GM12864 (cell line): ENCODE measurements around the gene NOS2.
"Not testable (repeated sequence)": the region's sequence is repeated elsewhere in the genome, so short reads cannot be mapped to it uniquely, and the experiment has no call there.

Experiments used
- DNase-seq: peaks from one replicate; pipeline ENCODE4 v3.0.0-alpha.2; 2011; ENCODE audit warnings: low read depth
- H3K4me3 ChIP-seq: 2 replicates; pipeline ENCODE4 v1.5.1; 2011; ENCODE audit warnings: mild to moderate bottlenecking, low read depth, low read length, control low read depth
- TF ChIP-seq, protein P1 (sequence below): IDR thresholded peaks from 2 replicates; pipeline ENCODE4 v1.5.1; 2011; ENCODE audit warnings: low read depth, mild to moderate bottlenecking, moderate library complexity, low read length, control low read depth, inconsistent platforms; ENCODE audit errors: missing control alignments

Gene NOS2

DNA sequence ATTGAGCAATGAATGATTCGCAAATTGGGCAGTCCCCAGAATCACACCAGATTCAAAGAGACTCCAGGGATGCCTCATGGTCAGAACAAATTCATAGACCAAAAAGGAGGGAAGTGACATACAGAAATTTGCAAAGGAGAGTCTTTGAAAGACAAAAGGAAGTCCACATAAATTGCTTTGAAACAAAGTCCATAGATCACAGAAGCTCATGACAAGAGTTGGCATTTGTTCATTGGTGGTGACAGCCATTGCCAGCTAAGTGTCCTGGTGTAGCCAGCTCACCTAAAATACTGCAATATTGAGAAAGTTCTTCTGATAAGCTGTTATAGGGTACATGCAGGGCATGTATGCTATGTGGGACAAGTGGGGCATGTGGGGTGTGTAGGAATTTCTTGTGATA lies 37.4 kb upstream of the NOS2 start:
- H3K4me3 ChIP-seq, DNase-seq: not testable (repeated sequence)

DNA sequence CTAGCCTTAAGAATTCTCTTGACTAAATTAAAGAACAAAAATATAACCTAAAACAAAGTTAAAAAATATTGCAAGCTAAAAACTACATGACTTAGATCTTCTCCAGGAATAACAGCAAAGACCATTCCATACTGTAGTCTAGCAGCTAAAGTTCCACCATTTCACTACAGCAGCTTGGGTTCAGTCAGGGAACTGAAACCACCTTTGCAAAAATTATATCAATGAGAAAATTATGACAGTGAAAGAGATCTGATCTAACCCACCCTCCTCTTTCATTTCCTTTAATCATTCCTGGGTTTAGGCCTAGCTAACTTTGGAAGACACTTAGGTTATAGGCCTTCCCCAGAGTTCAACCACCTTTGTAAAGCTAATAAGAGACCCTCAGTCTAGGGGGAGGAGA lies 36.3 kb upstream of the NOS2 start:
- no peak overlapping the region for H3K4me3 ChIP-seq
- TF ChIP-seq, protein P1, sequence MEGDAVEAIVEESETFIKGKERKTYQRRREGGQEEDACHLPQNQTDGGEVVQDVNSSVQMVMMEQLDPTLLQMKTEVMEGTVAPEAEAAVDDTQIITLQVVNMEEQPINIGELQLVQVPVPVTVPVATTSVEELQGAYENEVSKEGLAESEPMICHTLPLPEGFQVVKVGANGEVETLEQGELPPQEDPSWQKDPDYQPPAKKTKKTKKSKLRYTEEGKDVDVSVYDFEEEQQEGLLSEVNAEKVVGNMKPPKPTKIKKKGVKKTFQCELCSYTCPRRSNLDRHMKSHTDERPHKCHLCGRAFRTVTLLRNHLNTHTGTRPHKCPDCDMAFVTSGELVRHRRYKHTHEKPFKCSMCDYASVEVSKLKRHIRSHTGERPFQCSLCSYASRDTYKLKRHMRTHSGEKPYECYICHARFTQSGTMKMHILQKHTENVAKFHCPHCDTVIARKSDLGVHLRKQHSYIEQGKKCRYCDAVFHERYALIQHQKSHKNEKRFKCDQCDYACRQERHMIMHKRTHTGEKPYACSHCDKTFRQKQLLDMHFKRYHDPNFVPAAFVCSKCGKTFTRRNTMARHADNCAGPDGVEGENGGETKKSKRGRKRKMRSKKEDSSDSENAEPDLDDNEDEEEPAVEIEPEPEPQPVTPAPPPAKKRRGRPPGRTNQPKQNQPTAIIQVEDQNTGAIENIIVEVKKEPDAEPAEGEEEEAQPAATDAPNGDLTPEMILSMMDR = no peak
- no peak for DNase-seq

DNA sequence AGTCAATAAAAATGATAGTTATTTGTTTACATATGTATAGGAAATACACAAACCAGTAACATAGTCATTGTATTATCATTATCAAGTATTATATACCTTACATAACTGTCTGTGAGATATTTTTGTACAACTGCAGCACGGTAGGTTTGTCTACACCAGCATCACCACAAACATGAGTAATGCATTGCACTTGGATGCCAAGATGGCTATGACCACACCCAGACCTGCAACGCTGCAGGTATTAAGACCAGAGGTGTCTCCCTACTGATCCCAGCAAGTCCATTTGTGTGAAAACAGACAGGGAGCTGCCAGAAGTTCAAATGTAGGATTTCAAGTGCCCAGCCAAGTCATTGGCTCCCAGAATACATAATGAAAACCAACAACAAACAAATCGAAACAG lies 34.2 kb upstream of the NOS2 start:
- H3K4me3 ChIP-seq = no peak overlapping the region
- no peak for DNase-seq
- TF ChIP-seq, protein P1 = no peak

DNA sequence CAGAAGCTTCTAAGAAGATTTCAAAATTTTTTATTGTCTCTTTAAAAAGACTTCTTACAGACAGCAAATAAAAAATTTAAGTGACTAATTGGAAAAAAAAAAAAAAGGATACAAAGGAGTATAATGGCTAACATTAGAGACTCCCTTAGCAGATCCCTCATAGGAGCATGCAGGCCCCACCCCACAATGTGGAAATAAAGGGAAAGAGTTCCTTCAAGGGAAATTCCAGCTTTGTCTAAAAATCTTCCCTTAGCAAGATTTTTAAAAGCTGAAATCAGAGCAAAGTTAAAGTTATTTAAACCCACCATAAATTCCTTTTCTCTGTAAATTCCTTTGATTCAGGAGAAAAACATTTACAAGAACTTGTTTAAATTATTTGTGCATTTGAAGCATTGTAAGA lies 32.5 kb upstream of the NOS2 start:
- DNase-seq = no peak
- TF ChIP-seq, protein P1 = no peak
- H3K4me3 ChIP-seq = no peak overlapping the region

DNA sequence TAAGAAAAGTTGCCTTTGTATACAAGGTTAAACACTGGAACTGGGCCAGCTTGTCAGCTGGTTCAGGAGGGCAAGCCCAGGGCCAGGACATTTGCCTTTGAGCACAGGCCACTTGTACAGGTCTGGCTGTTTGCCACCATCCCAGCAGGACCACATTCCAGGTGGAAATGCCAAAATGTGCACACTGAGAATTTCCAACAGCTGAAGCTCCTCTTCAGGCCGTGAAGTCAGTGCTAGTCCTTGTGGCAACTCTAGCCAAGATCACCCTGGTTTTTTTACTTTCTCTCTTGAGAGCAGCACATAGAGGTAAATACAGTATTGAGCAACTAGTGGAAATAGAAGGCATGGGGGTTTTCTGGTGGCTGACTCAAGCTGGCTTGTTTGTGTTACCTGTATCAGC lies 29.6 kb upstream of the NOS2 start:
- DNase-seq, H3K4me3 ChIP-seq: not testable (repeated sequence)

DNA sequence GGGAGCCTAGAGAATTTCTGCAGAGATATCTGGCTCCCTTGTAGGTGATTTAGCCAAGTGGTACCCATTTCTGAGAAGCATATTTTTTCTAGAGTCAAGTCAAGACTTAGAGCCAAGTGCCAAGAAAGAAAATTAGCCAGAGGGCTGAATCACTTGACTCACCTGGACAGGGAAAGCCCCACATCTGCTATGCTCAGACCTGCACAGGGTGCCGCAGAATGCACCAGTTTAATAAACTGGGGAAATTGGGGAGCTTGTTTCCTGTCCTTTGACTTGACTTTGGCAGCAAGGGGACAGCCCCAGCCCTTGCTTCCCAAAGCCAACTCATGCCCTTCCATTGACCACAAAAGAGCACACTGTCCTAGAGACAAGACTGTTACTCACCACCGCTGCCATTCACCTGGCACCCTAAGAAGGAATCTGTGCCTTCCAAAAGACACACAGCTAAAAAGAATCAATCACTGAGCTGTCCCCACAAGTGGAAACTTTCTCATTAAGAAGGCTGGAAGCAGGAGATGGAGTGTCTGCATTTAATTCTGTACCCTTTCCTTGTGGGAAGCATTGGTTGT lies 28.9 kb upstream of the NOS2 start:
- DNase-seq, H3K4me3 ChIP-seq: not testable (repeated sequence)

DNA sequence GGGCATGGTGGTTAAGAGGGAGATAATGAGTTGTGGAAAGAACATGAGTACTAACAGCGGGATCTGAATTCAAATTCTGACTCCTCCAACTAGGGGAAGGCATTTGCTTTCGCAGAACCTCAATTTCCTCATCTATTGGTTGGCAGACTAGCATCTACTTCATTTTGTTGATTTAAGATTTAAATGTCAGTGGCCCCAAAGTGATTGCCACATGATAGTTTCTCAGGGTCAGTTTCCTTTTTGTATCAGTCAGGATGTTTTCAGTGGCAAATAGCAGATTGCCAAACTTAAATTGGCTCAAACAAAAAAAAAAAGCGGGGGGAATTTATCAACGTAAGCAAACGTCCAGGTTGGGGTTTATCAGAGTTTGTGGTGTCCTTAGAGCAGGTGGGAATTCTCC lies 25.1 kb upstream of the NOS2 start:
- TF ChIP-seq, protein P1 = no peak
- DNase-seq = no peak
- H3K4me3 ChIP-seq = no peak overlapping the region

DNA sequence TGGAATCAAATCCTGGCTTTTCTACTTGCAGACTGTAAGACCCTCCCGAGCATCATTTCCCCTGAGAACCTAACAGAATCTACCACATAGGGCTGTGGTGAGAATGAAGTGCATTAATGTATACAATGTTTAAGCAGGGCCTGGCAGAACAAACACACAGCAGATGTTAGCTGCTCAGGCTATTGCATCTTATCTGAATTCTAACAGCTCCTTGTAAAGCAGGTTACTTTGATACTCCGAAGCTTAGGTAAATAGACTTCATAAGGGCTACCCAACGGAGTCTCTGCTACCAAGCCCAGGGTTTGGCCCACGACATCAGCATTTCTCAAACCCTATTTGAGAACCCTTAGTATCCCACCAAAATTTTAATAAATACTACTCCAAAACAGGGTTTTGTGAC lies 24.4 kb upstream of the NOS2 start:
- TF ChIP-seq, protein P1 = no peak
- no peak overlapping the region for H3K4me3 ChIP-seq
- no peak for DNase-seq

DNA sequence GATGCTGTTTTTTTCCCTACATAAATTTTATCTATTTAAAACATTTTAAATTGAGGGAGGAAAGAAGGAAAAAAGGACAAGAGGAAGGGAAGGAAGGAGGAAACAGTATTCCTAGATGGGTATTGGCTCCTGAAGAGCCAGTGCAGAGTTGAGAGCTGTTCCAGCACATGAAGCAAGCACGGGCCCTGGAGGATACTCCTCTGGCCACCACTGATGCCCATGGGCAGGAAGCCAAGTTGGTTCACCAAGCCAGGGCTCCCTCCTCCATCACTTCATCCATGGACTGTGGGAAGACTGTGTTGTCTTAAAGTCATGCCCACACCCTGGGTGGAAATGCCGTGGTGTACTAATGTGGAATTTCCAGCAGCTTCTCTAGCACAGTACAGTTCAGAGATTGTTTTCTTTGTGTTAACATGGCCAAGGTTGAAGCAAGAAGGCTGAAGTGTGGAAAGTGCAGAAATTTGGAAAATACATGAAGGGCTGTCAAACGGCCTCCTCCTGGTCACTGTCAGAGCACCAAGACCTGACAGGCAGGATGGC lies 23.9 kb upstream of the NOS2 start:
- no peak overlapping the region for H3K4me3 ChIP-seq
- TF ChIP-seq, protein P1 = no peak
- no peak for DNase-seq

DNA sequence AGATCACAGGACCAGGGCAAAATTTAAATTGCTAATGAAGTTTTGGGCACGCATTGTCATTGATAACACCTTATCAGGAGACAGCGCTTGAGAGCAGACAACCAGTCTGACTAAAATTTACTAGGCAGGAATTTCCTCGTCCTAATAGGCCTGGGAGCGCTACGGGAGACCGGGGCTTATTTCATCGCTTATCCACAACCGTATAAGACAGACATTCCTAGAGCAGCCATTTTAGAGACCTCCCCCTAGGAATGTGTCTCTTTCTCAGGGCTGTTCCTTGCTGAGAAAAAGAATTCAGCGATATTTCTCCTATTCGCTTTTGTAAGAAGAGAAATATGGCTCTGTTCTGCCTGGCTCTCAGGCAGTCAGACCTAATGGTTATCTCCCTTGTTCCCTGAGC lies 21.8 kb upstream of the NOS2 start:
- not testable (repeated sequence) for DNase-seq

More for the DNA sequence above, 21.8 kb upstream of the NOS2 start:
- not testable (repeated sequence) for H3K4me3 ChIP-seq
